HFF-Myc (cell line): Measurements from ENCODE around the gene ANK2.

Source experiments
- DNase-seq: peaks from one replicate; pipeline ENCODE4 v3.0.0-alpha.2; 2011; ENCODE audit warnings: low read depth; ENCODE audit errors: extremely low read depth
- H3K4me3 ChIP-seq: replicated peaks from 2 replicates; pipeline ENCODE4 v1.5.1; 2011; ENCODE audit warnings: low read depth, mild to moderate bottlenecking, control low read depth, low read length
- CTCF ChIP-seq: IDR thresholded peaks from 2 replicates; pipeline ENCODE4 v1.5.1; 2012; ENCODE audit warnings: mild to moderate bottlenecking, low read depth, low read length, control low read depth; ENCODE audit errors: missing control alignments

The ANK2 gene

GRCh38 chr4:113159942-113160545, 110.6 kb downstream of the ANK2 start:
- H3K4me3 ChIP-seq = no peak overlapping the region
- TF ChIP-seq CTCF = no peak
- no peak for DNase-seq

GRCh38 chr4:113160548-113160947, 111.1 kb downstream of the ANK2 start:
- no peak for TF ChIP-seq CTCF
- no peak for DNase-seq
- no peak overlapping the region for H3K4me3 ChIP-seq

- no peak for TF ChIP-seq CTCF
- no peak for DNase-seq
- H3K4me3 ChIP-seq = no peak overlapping the region
Observed at GRCh38 chr4:113162089-113162488, 112.6 kb downstream of the ANK2 start.

- DNase-seq = no peak
- no peak for TF ChIP-seq CTCF
Observed at GRCh38 chr4:113169368-113169767, 119.9 kb downstream of the ANK2 start.

GRCh38 chr4:113170115-113170804, 120.8 kb downstream of the ANK2 start:
- H3K4me3 ChIP-seq = no peak overlapping the region
- TF ChIP-seq CTCF = no peak

More at GRCh38 chr4:113169368-113169767, 119.9 kb downstream of the ANK2 start:
- H3K4me3 ChIP-seq = no peak overlapping the region

GRCh38 chr4:113170805-113171468, 121.5 kb downstream of the ANK2 start:
- DNase-seq = no peak
- no peak overlapping the region for H3K4me3 ChIP-seq
- TF ChIP-seq CTCF = no peak

More at GRCh38 chr4:113170115-113170804, 120.8 kb downstream of the ANK2 start:
- no peak for DNase-seq
